HUDEP-2 (cell line): ENCODE results near the gene ELOVL1.
"Not testable (repeated sequence)": the region's sequence is repeated elsewhere in the genome, so short reads cannot be mapped to it uniquely, and the experiment has no call there.

ENCODE experiments used
- DNase-seq, 76 experiments: peaks; one replicate each; lab custom pipeline; 2025; ENCODE audit not compliant: unreplicated experiment in 76 of 76; lab: John Stamatoyannopoulos, UW

ELOVL1 gene

DNA sequence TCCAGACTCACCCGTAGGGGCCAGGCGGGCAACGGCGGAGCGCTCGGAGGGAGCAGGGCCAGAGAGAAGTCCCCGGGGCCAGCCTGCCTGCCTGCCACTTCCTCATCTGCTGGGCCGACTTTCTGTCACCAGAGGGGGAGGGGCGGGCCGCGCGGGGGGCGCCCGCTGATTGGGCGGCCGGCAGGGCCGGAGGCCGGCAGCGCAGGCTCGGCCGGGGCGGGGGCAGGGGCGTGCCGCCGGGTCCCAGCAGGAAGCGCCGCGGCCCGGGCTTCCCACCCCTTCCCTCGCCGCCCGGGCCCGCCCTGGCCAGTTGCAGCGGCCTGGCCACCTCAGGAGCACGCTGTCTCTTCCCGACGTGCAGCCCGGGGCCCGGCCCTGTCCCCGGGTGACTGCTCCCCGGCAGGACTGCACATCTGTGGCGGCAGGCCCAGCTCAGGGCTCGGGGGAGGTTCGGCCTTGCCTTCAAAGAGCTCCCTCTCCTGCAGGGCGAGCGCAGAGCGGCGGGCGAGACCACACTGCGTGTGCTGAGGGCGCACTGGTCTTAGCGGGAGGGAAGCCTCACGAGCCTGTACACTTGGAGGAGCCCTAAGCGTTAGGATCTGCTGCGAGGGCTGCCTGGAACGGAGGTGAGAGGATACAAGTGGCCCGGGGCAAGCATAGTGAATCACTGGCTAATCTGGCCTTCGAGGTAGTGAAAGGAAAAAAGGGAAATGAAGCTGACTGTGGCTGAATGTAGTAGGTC lies at the start of gene ELOVL1:
TSS of gene ELOVL1 (minus strand) at position 108 of the 742 bp plus-strand sequence. CDS start 2,402 bp downstream, outside the sequence.
- DNase-seq: peak in 75 of 76 experiments; percentile 24 to 92 (median 82)

DNA sequence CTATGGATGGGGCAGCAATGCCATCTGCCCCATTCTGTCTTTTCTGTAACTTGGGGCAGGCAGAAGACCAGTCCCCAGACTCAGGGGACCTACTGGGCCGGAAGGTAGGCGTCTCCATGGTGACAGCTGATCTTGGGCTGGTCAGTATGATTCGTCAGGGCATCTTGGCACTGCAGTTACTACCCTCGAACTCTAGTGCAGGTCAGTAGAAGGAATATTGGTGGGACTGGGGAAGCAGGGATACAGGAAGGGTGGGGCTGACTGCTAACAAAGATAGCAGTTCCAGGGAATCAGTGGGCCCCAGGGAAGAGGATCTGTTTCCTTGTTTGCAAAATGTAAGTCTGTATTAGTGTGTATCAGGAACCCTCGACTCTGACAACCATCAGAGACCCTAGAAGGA lies 48.1 kb upstream of the ELOVL1 start:
- no peak for DNase-seq

DNA sequence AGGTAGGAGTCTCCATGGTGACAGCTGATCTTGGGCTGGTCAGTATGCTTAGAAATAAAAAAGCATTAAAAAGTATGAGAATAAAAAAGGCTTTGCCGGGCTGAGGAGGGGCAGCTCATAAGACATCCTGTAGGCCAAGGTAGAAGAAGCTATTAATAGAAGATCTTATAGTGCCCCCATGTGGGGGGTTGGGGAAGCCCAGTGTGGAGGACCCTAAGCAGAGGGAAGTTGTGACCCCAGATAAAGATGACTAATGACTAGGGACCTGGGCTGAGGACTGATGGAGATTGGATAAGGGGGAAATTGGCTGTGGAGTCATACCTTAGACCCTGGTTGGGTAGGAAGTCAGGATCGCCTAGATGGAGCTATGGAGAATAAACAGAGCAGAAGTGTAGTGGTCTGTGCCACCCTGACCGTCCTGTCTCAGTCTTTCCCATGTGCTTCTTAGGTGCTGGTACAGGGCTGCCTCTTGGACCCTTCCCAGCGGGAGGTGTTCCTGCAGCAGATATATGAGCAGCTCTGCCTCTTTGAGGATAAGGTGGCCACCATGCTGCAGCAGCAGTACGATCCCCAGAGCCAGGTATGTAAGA lies 46.9 kb upstream of the ELOVL1 start:
- peak in 63 of 76 experiments; percentile 1 to 79 (median 52) for DNase-seq

DNA sequence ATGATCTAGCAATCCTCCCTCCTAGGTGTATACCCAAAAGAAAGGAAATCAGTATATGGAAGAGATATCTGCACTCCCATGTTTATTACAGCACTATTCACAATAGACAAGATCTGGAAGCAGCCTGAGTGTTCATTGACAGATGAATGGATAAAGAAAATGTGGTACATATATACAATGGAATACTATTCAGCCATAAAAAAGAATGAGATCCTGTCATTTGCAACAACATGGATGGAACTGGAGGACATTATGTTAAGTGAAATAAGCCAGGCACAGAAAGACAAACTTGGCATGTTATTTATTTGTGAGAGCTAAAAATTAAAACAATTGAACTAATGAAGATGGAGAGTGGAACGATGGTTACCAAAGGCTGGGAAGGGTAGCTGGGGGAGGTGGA lies 45.6 kb upstream of the ELOVL1 start:
- DNase-seq: not testable (repeated sequence)

DNA sequence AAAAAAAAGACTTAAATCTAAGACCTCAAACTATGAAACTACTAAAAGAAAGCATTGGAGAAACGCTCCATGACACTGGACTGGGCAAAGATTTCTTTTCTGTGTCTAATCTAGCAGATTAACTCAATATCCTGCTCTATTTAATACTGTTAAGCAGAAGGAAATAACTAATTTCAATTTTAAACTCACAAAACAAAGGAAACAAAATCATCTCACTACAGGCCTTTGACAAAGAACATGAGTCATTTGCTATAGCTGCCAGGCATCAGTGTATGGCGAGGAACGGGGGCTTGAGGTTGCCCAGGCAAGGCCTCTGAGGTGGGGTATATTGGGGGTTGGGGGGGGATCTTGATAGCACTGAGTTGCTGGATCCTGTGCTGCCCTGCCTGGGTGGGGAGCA lies 42.8 kb upstream of the ELOVL1 start:
- DNase-seq: no peak

DNA sequence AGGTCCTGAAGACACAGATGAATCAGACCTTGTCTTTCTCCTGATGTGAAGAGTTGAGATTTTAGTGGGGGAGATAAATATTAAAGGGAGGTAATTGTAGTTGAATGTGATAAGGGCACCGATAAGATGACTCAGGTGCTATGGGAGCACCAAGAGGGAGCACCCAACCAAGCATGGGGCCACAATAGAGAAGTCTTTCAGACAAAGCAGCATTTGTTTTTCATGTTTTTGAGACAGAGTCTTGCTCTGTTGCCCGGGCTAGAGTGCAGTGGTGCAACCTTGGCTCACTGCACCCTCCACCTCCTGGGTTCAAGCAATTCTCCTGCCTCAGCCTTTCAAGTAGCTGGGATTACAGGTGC lies 38.0 kb upstream of the ELOVL1 start:
- DNase-seq: no peak

DNA sequence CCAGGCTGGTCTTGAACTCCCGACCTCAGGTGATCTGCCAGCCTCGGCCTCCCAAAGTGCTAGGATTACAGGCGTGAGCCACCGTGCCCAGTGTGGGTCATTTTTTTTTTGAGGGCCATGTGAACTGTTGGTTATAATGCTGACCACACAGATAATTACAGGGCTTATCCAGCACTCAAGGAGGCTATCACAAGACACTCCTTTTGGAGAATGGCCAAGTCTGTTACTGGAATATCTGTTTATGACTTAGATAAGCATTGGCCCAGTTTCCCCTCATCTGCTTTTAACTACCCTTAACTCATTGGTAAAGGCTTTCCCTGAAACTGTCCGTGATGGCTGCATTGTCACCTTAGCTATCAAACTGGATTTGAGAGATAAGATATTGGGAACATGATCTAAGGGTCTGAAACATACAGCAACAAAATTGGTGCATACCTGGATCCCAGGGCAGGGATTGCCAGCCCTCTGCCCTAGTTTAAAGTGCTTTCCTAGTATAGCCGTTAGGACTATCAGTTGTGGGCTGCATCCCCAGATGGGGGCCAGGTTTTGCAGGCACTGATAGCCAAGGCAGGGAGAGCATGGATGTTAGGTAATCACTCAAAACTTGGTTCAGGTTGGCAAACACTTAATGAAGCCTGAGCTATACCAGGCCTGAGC lies 37.5 kb upstream of the ELOVL1 start:
- DNase-seq: peak in 74 of 76 experiments; percentile 9 to 96 (median 67)

DNA sequence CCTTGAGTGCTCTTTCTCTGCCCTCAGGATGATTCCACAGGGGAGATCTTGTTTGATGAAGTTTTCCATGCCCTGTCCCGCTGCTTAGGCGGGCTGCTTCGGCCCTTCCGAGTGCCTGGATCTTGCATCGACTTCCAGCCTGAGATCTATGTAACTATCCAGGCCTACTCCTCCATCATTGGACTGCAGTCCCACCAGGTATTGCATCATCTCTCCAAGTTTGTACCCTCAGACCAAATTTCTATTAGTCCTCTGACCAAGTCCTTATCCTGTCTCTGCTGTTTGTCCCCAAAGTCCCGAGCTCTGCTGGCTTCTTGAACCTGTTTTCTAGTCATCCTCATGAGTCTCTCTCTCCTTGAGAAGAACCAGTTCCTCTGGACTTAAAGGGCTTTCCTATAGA lies 36.5 kb upstream of the ELOVL1 start:
- no peak for DNase-seq

DNA sequence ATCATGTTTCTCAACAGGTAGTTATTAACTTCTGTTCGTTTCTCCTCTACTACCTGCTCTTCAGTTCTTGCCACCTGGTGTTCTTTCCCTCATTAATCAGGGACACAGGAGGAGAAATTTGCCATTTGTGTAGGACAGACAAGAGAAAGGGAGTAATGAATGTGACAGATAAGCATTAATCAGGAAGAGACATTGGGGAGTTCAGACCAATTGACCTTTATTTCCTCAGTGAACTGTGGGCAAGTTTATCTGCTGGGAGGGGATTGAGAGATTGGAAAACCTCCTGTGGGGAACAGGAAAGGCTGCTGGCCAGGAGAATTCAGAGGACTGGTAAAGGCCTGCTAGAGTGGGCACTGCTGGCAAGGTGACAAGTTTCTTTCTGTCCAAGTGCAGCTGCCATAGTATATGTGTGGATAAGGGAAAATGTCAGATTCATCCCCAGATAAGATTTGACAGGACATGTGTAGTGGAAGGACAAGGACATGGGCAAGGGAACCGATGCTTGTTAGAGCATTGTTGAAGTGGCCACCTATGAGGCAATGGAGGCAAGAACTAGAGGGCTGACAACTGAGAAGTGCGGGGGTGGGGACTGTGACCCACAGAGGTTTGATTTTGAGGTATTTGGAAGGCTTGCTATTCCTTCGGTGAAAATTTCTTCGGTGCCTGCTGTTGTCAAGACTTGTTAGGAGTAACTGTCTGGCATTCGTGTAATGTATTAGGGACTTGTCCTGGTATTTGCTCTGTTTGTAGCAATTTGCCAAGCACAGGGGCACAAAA lies 34.5 kb upstream of the ELOVL1 start:
- DNase-seq: peak in 4 of 76 experiments; percentile 14 to 38 (median 24)

DNA sequence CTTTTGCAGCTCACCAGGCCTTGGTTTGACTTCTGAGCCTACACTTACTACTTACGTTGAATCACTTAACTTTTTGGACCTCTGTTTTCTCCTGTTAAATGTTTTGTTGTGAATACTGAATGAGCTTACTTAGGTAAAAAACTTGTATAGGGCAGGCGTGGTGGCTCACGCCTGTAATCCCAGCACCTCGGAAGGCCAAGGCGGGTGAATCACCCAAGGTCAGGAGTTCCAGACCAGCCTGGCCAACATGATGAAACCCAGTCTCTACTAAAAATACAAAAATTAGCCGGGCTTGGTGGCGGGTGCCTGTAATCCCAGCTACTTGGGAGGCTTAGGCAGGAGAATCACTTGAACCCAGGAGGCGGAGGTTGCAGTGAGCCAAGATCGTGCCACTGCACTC lies 32.6 kb upstream of the ELOVL1 start:
- not testable (repeated sequence) for DNase-seq

DNA sequence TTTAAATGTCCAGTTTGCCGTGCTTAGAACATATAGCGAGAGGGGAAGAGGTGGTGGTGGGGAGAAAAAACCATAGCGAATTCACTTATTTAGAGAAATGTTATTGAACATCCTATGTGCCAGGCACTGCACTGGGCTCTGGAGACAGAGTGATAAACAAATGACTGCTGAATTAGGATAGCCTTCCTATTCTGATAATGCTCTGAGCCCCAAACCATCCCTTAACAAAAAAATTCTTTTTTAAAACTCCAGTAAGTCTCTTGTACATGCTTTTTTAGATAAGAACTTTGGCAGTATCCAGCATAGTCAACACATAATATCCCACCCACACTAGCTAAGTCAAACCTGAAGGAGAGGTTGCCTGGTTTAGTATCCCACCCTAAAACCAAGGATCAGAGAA lies 30.4 kb upstream of the ELOVL1 start:
- peak in 3 of 76 experiments; percentile 10 to 49 (median 21) for DNase-seq

DNA sequence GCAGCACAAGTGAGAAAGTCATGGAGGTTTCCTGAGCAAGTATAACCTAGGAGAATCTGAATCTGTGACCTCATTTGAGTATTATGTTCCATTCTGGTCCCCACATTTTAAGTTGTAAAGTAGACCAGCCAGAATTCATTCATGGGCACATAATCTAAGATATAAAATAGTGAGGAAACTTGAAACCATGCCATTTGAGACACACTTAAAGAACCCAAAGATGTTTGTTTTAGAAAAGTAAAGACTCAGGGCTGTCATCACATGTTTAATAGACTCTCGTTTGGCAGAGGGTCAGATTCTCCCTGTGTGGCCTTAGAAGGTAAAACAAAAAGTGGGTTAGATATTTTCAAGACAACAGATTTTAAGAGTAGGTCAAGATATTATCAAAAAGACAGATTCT lies 28.2 kb upstream of the ELOVL1 start:
- no peak for DNase-seq

DNA sequence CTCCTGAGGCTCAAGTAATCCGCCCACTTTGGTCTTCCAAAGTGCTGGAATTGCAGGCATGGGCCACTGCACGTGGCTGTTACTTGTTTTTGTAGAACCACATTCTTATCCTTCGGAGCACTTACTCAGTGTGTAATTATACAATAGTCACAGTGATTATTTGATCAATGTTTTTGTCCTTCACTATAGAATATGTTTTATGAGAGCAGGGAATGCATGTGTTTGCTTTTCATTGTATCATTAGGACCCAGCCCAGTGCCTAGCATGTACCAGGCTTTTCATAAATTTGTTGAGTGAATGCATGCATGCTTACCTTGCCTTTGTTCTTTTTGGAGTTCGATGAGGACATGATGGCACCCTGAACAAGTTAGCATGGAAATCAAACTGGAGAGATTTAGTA lies 27.7 kb upstream of the ELOVL1 start:
- no peak for DNase-seq

DNA sequence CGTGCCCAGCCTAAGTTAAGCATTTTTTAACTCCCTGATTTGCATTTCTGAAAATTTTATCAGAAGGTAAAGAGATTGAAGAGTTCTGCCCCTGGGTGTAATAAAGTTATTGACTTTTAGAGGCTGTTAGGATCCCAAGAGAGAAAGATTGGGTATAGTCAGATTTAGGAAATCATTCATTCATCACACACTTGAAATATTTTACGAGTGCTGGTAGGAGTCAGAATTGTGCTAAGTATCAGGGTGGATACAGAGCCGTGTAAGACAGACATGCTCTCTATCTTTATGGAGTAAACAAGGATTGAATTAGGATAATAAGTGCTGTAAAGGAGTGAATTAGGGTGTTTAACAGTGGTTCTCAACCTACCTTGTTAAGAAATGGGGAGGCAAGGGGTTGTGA lies 24.9 kb upstream of the ELOVL1 start:
- DNase-seq: no peak

DNA sequence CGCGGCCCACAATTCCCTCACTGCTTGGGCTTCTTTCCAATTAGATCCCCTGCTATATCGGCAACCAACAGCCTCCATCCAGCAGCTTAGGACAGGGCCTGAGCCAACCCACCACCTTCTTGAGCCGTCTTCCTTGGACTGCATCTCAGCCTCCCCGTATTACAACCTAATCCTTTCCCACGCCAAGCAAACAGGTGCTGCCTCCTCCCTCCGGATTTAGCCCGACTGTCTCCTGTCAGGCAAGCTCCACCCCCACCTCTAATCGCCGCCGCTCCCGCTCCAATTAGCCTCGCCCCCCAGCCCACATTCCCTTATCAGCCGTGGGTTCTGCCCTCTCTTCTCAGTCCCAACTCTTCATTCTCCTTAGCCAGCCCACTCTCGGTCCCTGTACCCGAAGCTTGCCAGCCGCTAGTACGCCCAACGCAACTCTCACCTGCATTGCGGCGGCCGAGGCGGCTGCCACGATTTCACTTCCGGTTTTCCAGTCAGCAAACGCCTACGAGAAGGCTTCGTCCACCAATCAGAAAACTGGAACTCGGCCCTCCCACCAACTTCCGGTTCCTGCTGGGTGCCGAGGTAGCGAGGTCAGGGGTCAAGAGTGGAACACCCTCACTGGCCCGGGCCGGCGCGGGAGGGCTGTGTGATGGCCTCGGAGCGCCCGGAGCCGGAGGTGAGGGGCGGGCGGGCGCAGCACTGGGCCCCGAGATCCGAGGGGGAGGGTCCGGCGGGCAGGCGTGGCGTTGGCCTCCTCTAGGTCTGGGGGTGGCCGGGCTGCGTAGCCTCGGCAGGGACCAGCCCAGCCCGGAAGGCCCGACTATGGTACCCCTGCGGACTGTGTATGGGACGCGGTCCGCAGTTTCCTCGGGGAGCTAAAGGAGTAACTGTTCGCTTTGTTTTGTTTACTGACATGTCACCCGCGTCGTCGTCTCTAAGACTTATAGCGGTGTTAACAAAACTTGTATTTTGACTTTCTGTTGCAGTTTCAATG lies 21.8 kb upstream of the ELOVL1 start, which contains the start of the genes MED8 and SZT2:
TSS of gene MED8 (minus strand) at position 475 of the 988 bp plus-strand sequence. CDS start at position 439, 36 bp downstream.
TSS of gene SZT2 (plus strand) at position 574 of the 988 bp plus-strand sequence. CDS start at position 644, 70 bp downstream.
- DNase-seq: peak in 74 of 76 experiments; percentile 56 to 95 (median 88)

DNA sequence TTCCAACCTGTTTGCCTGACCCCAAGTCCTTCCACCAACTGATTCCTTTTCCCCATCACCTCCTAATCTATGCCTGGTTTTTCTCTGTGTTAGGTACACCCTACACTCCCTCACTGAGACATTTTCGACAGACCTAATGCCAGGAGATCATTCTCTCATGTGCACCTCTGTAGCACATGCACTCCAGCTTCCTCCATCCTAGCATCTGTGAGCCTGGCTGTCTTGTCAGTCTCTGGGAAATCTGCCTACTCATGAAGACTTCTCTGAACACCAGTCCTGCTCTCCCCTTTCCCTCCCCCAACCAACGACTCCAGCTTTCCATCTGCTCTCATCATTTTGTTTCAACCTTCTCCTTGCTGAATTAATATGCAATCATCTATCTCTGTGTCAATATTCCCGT lies 20.8 kb upstream of the ELOVL1 start:
- no peak for DNase-seq

DNA sequence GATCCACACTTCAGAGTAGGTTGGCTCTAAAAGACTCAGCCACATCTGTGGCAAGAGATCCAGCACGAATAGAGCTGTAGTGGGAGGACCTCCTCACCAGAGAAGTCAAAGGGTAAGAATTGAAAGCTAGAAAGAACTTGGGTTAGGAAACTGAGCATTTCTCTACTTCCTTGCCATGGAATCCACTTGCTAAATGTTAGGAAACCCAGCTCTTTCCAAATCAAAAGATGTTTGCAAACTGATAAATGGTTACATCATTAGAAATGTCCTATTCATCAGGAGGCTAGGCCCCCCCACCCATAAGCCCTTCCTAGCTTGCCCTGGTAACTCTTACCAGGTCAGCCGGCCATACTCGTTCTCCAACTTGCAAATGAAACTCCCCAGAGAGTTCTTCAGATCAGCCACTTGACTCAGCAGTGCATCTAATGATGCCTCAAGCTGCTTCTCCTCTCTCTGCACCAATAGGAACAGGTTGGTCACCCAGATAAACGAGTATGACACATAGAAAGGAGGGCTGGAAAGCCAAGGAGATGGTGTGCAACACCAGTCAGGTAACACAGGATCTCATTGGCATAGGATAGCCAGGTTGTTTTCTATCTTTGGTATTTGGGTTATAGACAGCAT lies 20.3 kb upstream of the ELOVL1 start:
- DNase-seq: no peak

DNA sequence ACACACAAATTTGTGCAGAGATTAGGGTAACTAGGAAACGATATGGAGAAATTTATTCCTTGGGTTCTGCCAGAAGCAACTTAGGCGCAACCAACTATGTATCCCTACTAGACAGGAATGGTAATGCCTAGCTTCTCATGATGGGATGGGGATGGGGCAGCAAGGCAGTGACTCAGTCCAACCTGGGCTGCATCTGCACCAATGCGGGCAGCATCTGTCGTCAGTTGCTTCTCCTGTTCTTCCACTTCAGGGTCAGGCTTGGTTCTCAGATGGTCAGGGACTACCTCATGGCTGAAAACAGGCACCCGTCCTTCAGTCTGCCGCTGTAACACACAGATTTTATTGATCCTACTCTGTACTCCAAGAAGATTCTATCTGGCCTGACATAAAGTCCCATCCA lies 18.9 kb upstream of the ELOVL1 start:
- DNase-seq: no peak

DNA sequence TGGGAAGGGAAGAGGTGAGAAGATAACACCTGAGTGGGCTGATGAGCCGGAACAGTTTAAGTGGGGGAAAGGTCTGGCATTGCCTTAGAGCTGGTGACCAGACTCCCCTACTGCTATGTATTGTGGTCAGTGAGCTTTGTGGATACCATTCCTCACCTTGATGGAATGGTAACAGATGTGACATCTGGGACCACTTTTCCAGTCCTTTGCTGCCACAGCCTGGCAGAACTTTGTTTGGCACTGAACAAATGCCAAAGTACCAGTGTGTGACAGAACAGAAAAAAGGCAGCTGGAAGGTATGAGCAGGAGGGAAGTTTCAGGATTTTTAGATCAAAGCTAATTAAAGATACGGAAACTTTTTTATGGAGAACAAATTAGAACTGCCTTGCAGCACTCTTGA lies 15.6 kb upstream of the ELOVL1 start:
- peak in 1 of 76 experiments; percentile 7 for DNase-seq
